K562 (cell line): ENCODE data around the gene ROM1. TPM values are rescaled to one million over a fixed set of nuclear protein-coding genes. Genes with fewer than 3 reads are reported as not detected.

ENCODE experiments used
- GABPB1 ChIP-seq: sonication (generic); formaldehyde crosslinking; IDR thresholded peaks from 2 replicates; pipeline ENCODE4 v1.8.0; 2022; ENCODE audit warnings: mild to moderate bottlenecking, missing genetic modification reagents
- NBN ChIP-seq: fragments of 450-650 bp; IDR thresholded peaks from 2 replicates; pipeline ENCODE4 v1.6.1; 2016; ENCODE audit warnings: low read depth, mild to moderate bottlenecking
- NCOA1 ChIP-seq: fragments of 450-650 bp; IDR thresholded peaks from 2 replicates; pipeline ENCODE4 v1.6.1; 2016; ENCODE audit warnings: low read depth
- PKNOX1 ChIP-seq: fragments of 450-650 bp; IDR thresholded peaks from 2 replicates; pipeline ENCODE4 v1.6.1; 2016
- PRDM10 ChIP-seq: fragments of 450-650 bp; IDR thresholded peaks from 2 replicates; pipeline ENCODE4 v1.6.1; 2018; ENCODE audit not compliant: partially characterized antibody
- TSHZ1 ChIP-seq: fragments of 250-450 bp; sonication (Bioruptor Pico); IDR thresholded peaks from 2 replicates; pipeline ENCODE4 v1.4.0; 2020; ENCODE audit warnings: mild to moderate bottlenecking, moderate library complexity
- ZFP91 ChIP-seq: sonication (generic); formaldehyde crosslinking; IDR thresholded peaks from 2 replicates; pipeline ENCODE4 v1.8.0; 2022; ENCODE audit warnings: mild to moderate bottlenecking, missing genetic modification reagents
- polyA plus RNA-seq, 8 experiments: library from polyadenylated mRNA; depleted of rRNA in 4 of 8; stranded (reverse) in 5 of 8; unstranded in 3 of 8; fragments of >200 nt; fragmentation: Nextera tagmentation in 2 of 8; fragmentation: Illumina TruSeq in 1 of 8; extraction: Ambion mirVana in 2 of 8; extraction: Trizol in 1 of 8; gene quantifications; 2 replicates each; pipeline versions ENCODE4 v1.2.1 to v1.2.3, GENCODE V29; 2011 to 2014; ENCODE audit warnings: inconsistent platforms in 1 of 8, missing spikeins in 1 of 8
- total RNA-seq, 7 experiments: library from RNA; depleted of rRNA in 6 of 7; stranded (reverse); fragments of >200 nt in 6 of 7; fragmentation: Illumina TruSeq in 2 of 7; extraction: Trizol in 2 of 7; gene quantifications; 2 replicates each; pipeline versions ENCODE4 v1.2.1 to v1.2.3, GENCODE V29; 2011 to 2021; ENCODE audit warnings: low replicate concordance in 1 of 7

The ROM1 gene
- total and polyA plus RNA-seq, 9 of the 15 experiments (the other 6 are each of a cell fraction or from before 2014, with no cell fraction given), result 0.75 to 4.0 (median 2.6) TPM

GRCh38 chr11:62645946-62646824, 33.1 kb downstream of the ROM1 start, which contains the start of gene GANAB (continued):
- TF ChIP-seq PRDM10, result no peak
- peak; percentile 82; the same call in 1 of the 2 replicates for TF ChIP-seq GABPB1 (CRISPR knock-in tag)
- TF ChIP-seq TSHZ1 (CRISPR knock-in tag), result no peak
- TF ChIP-seq NCOA1, result no peak; the same call in 1 of the 2 replicates
- TF ChIP-seq PKNOX1, result peak; percentile 86
- no peak for TF ChIP-seq ZFP91
- TF ChIP-seq NBN, result no peak
